Gastrocnemius medialis (tissue), 4 donors: ENCODE results near the gene MAT1A.

Experiments
- CTCF ChIP-seq, 5 experiments: fragments of 450-650 bp in 3 of 5; fragments of 200-600 bp in 2 of 5; sonication (generic) in 2 of 5; IDR thresholded peaks in 4 of 5; conservative IDR thresholded peaks in 1 of 5; 1 replicate in 4 of 5; 2 replicates in 1 of 5; pipeline ENCODE4 v1.5.1; 2016 to 2019; ENCODE audit warnings: antibody characterized with exemption in 5 of 5, mild to moderate bottlenecking in 3 of 5, moderate library complexity in 3 of 5
- POLR2A ChIP-seq, 2 donors: fragments of 450-650 bp; IDR thresholded peaks; one replicate each; pipeline ENCODE4 v1.6.1; 2017; ENCODE audit warnings: antibody characterized with exemption in 2 of 2, mild to moderate bottlenecking in 2 of 2, moderate library complexity in 2 of 2

- TF ChIP-seq CTCF (IDR thresholded peaks at IDR 0.05 in 4 of 5, conservative IDR thresholded peaks at IDR 0.05 in 1 of 5) (no peak), POLR2A (IDR thresholded peaks at IDR 0.05) (no peak)
Observed at GRCh38 chr10:80280071-80280800, 9.2 kb downstream of the MAT1A start.
